H9 (cell line): ENCODE results near the gene FBXL7. TPM values are rescaled to one million over a fixed set of nuclear protein-coding genes. Genes with fewer than 3 reads are reported as not detected.
A peak's percentile ranks its signal among the peaks of the same experiment; 100 is the strongest.

Experiments
- DNase-seq: peaks from one replicate; pipeline ENCODE4 v3.0.0-alpha.2; 2017
- H2AFZ ChIP-seq: one replicate; pipeline ENCODE4 v1.6.1; 2013; ENCODE audit warnings: mild to moderate bottlenecking, low read length, control low read depth, moderate library complexity
- H2AK5ac ChIP-seq: 2 replicates; pipeline ENCODE4 v1.6.1; 2013; ENCODE audit warnings: low read length, control low read depth, mixed read lengths; ENCODE audit not compliant: insufficient read length
- H2BK120ac ChIP-seq: one replicate; pipeline ENCODE4 v1.6.1; 2013; ENCODE audit warnings: low read depth, mild to moderate bottlenecking, low read length, control low read depth, inconsistent platforms; ENCODE audit not compliant: poor library complexity, severe bottlenecking
- H2BK12ac ChIP-seq: 2 replicates; pipeline ENCODE4 v1.6.1; 2013; ENCODE audit warnings: low read length, control low read depth, mixed read lengths, low read depth; ENCODE audit not compliant: insufficient read length
- H2BK15ac ChIP-seq: 2 replicates; pipeline ENCODE4 v1.6.1; 2013; ENCODE audit warnings: low read depth, low read length, control low read depth
- H2BK20ac ChIP-seq: one replicate; pipeline ENCODE4 v1.6.1; 2013; ENCODE audit warnings: low read depth, mild to moderate bottlenecking, low read length, control low read depth, inconsistent platforms; ENCODE audit not compliant: poor library complexity, severe bottlenecking
- H2BK5ac ChIP-seq: 2 replicates; pipeline ENCODE4 v1.6.1; 2013; ENCODE audit warnings: low read length, control low read depth, mixed read lengths; ENCODE audit not compliant: insufficient read length
- H3K14ac ChIP-seq: 2 replicates; pipeline ENCODE4 v1.6.1; 2013; ENCODE audit warnings: low read length, control low read depth; ENCODE audit not compliant: insufficient read depth
- H3K18ac ChIP-seq: 2 replicates; pipeline ENCODE4 v1.6.1; 2013; ENCODE audit warnings: low read depth, mild to moderate bottlenecking, mixed read lengths, low read length, control low read depth; ENCODE audit not compliant: insufficient read length
- H3K23ac ChIP-seq: 2 replicates; pipeline ENCODE4 v1.6.1; 2013; ENCODE audit warnings: low read length, control low read depth, mixed read lengths, low read depth; ENCODE audit not compliant: insufficient read length
- H3K23me2 ChIP-seq: 2 replicates; pipeline ENCODE4 v1.6.1; 2013; ENCODE audit warnings: low read depth, mild to moderate bottlenecking, mixed read lengths, low read length, control low read depth; ENCODE audit not compliant: insufficient read length, poor library complexity, severe bottlenecking
- H3K27ac ChIP-seq: 2 replicates; pipeline ENCODE4 v1.5.1; 2013; ENCODE audit warnings: low read length, control low read depth, mixed read lengths, low read depth; ENCODE audit not compliant: insufficient read length
- H3K27me3 ChIP-seq: 2 replicates; pipeline ENCODE4 v1.6.1; 2013; ENCODE audit warnings: low read length, control low read depth, inconsistent platforms; ENCODE audit not compliant: insufficient read depth
- H3K4ac ChIP-seq: 2 replicates; pipeline ENCODE4 v1.6.1; 2013; ENCODE audit warnings: low read depth, mild to moderate bottlenecking, control low read depth, inconsistent platforms, low read length, moderate library complexity
- H3K4me1 ChIP-seq: 2 replicates; pipeline ENCODE4 v1.6.1; 2013; ENCODE audit warnings: low read length, control low read depth, inconsistent platforms; ENCODE audit not compliant: insufficient read depth
- H3K4me2 ChIP-seq: 2 replicates; pipeline ENCODE4 v1.6.1; 2013; ENCODE audit warnings: low read length, control low read depth, mixed read lengths; ENCODE audit not compliant: insufficient read length, insufficient read depth
- H3K56ac ChIP-seq: 2 replicates; pipeline ENCODE4 v1.6.1; 2013; ENCODE audit warnings: low read depth, mild to moderate bottlenecking, mixed read lengths, low read length, control low read depth; ENCODE audit not compliant: insufficient read length
- H3K79me1 ChIP-seq: 2 replicates; pipeline ENCODE4 v1.6.1; 2013; ENCODE audit warnings: low read depth, mild to moderate bottlenecking, moderate library complexity, low read length, control low read depth, inconsistent platforms; ENCODE audit not compliant: insufficient read depth, poor library complexity, severe bottlenecking
- H3K79me2 ChIP-seq: 2 replicates; pipeline ENCODE4 v1.6.1; 2013; ENCODE audit warnings: low read length, control low read depth, inconsistent platforms; ENCODE audit not compliant: insufficient read depth
- H3K9ac ChIP-seq: 2 replicates; pipeline ENCODE4 v1.6.1; 2013; ENCODE audit warnings: low read length, control low read depth, mixed read lengths; ENCODE audit not compliant: insufficient read length; ENCODE audit errors: extremely low read depth
- H3K9me3 ChIP-seq: one replicate; pipeline ENCODE4 v1.6.1; 2013; ENCODE audit warnings: low read depth, low read length, inconsistent platforms; ENCODE audit not compliant: control insufficient read depth
- H3T11ph ChIP-seq: one replicate; pipeline ENCODE4 v1.6.1; 2013; ENCODE audit warnings: mild to moderate bottlenecking, low read length, control low read depth, inconsistent platforms
- H4K20me1 ChIP-seq: one replicate; pipeline ENCODE4 v1.6.1; 2013; ENCODE audit not compliant: control insufficient read depth, insufficient read length, insufficient read depth
- H4K5ac ChIP-seq: 2 replicates; pipeline ENCODE4 v1.6.1; 2013; ENCODE audit warnings: low read depth, mild to moderate bottlenecking, mixed read lengths, low read length, control low read depth; ENCODE audit not compliant: insufficient read length
- H4K8ac ChIP-seq: replicated peaks from 2 replicates; pipeline ENCODE4 v1.6.1; 2013; ENCODE audit warnings: low read length, control low read depth, mixed read lengths, low read depth; ENCODE audit not compliant: insufficient read length
- H4K91ac ChIP-seq: 2 replicates; pipeline ENCODE4 v1.6.1; 2013; ENCODE audit warnings: low read depth, mild to moderate bottlenecking, moderate library complexity, mixed read lengths, low read length, control low read depth; ENCODE audit not compliant: insufficient read length
- H3K27ac Mint-ChIP-seq, 3 experiments: 2 replicates in 2 of 3; 3 replicates in 1 of 3; pipeline ENCODE4 v1.8.0; 2020 to 2021; ENCODE audit warnings: mixed read lengths in 3 of 3, mild to moderate bottlenecking in 1 of 3, moderate library complexity in 1 of 3
- H3K27me3 Mint-ChIP-seq: 2 replicates; pipeline ENCODE4 v1.8.0; 2021; ENCODE audit warnings: low read depth, mild to moderate bottlenecking, moderate library complexity, mixed read lengths
- H3K36me3 Mint-ChIP-seq, 3 experiments: 2 replicates in 2 of 3; 3 replicates in 1 of 3; pipeline ENCODE4 v1.8.0; 2020 to 2021; ENCODE audit warnings: low read depth in 3 of 3, mixed read lengths in 3 of 3; ENCODE audit not compliant: insufficient read depth in 1 of 3
- H3K4me1 Mint-ChIP-seq, 2 experiments: 2 replicates each; pipeline ENCODE4 v1.8.0; 2020; ENCODE audit warnings: mixed read lengths in 2 of 2
- H3K4me3 Mint-ChIP-seq, 2 experiments: 2 replicates in 1 of 2; 3 replicates in 1 of 2; pipeline ENCODE4 v1.8.0; 2020 to 2021; ENCODE audit warnings: mild to moderate bottlenecking in 2 of 2, mixed read lengths in 2 of 2, moderate library complexity in 1 of 2
- H3K9me3 Mint-ChIP-seq, 2 experiments: 2 replicates in 1 of 2; 3 replicates in 1 of 2; pipeline ENCODE4 v1.8.0; 2020; ENCODE audit warnings: mild to moderate bottlenecking in 2 of 2, mixed read lengths in 2 of 2, moderate library complexity in 1 of 2
- WGBS: extraction: QIAGEN DNeasy Blood & Tissue Kit; methylation state at CpG from one replicate; pipeline ENCODE4 v1.1.7; 2013; ENCODE audit warnings: missing lambda C conversion rate, low lambda C conversion rate, mixed read lengths; ENCODE audit not compliant: insufficient read length; ENCODE audit errors: extremely low coverage; 5-methylcytosine and 5-hydroxymethylcytosine counted together
- total RNA-seq: library from RNA; stranded (reverse); gene quantifications from 2 replicates; pipeline ENCODE4 v1.2.1, GENCODE V29; 2021
- TF ChIP-seq, protein P1 (sequence below): fragments of 200-600 bp; sonication (generic); conservative IDR thresholded peaks from 3 replicates; pipeline ENCODE4 v1.8.0; 2021; ENCODE audit warnings: antibody characterized with exemption, mild to moderate bottlenecking

The FBXL7 gene
- total RNA-seq, 1 experiment from 2014 or later, result 14.6 TPM

DNA sequence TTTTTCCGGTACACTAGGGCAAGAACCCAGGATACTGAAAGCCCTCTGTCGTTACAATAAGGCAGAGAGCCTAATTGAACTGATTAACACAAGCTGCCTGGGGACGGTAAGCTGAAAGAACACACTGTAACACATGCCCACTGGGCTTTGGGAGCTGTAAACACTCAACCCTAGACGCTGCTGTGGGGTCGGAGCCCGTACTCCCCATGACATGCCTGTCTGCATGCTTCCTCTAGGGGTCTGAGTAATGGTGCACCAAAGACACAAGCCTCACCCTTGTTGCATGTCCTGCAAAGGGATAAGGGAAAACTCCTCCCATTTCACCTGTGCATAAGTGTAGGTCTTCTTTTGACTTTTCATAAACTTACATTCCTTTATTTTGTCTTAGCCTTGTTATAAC, 194.0 kb downstream of the FBXL7 start:
- TF ChIP-seq, protein P1, sequence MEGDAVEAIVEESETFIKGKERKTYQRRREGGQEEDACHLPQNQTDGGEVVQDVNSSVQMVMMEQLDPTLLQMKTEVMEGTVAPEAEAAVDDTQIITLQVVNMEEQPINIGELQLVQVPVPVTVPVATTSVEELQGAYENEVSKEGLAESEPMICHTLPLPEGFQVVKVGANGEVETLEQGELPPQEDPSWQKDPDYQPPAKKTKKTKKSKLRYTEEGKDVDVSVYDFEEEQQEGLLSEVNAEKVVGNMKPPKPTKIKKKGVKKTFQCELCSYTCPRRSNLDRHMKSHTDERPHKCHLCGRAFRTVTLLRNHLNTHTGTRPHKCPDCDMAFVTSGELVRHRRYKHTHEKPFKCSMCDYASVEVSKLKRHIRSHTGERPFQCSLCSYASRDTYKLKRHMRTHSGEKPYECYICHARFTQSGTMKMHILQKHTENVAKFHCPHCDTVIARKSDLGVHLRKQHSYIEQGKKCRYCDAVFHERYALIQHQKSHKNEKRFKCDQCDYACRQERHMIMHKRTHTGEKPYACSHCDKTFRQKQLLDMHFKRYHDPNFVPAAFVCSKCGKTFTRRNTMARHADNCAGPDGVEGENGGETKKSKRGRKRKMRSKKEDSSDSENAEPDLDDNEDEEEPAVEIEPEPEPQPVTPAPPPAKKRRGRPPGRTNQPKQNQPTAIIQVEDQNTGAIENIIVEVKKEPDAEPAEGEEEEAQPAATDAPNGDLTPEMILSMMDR, result peak; percentile 42; the same call in 2 of the 3 replicates
- Histone ChIP-seq H3K79me1 (no peaks in the 10 kb centered on the region), H3K9ac (no peak overlapping the region), H2AFZ (no peak overlapping the region), H3K18ac (no peak overlapping the region), H2AK5ac (no peak overlapping the region), H3K27me3 (no peaks in the 10 kb centered on the region), H3K23me2 (no peaks in the 10 kb centered on the region), H3K9me3 (no peaks in the 10 kb centered on the region), H3T11ph (no peak overlapping the region), H2BK12ac (no peak overlapping the region), H3K4me2 (no peak overlapping the region), H3K4ac (no peak overlapping the region), H2BK15ac (no peak overlapping the region), H3K23ac (no peak overlapping the region), H4K5ac (no peak overlapping the region), H3K79me2 (peaks cover 2% of the 10 kb centered on the region; the same call in 1 of the 2 replicates), H3K56ac (no peak overlapping the region), H3K27ac (no peak overlapping the region), H3K14ac (no peak overlapping the region), H3K4me1 (peaks cover 4% of the 10 kb centered on the region; the same call in 1 of the 2 replicates), H2BK120ac (no peak overlapping the region), H2BK20ac (no peak overlapping the region), H4K91ac (no peak overlapping the region), H4K8ac (no peak overlapping the region), H4K20me1 (no peaks in the 10 kb centered on the region), H2BK5ac (no peak overlapping the region)
- WGBS, result no CpG with 5 or more reads among the region's 6 CpGs
- no peaks in the 10 kb centered on the region; a peak in 1 of 5 replicates for H3K9me3 Mint-ChIP-seq
- no peaks in the 10 kb centered on the region for H3K27me3 Mint-ChIP-seq
- H3K27ac Mint-ChIP-seq, result no peak overlapping the region
- H3K4me3 Mint-ChIP-seq, result no peak overlapping the region
- peaks cover 28 to 30% of the 10 kb centered on the region in 2 experiments for H3K4me1 Mint-ChIP-seq
- no peak for DNase-seq
- H3K36me3 Mint-ChIP-seq, result peaks cover 0 to 1% (median 0%) of the 10 kb centered on the region in 3 experiments; a peak in 1 of 7 replicates
